ENCODE results near the gene CCDC157.

- TF ChIP-seq POLR2AphosphoS5 (IDR thresholded peaks at IDR 0.05): no peak
- TF ChIP-seq CTCF (IDR thresholded peaks at IDR 0.05; ENCODE audit: poor library complexity, severe bottlenecking): no peak
- no peak for TF ChIP-seq EZH2 (IDR thresholded peaks at IDR 0.05; ENCODE audit: borderline replicate concordance, insufficient read depth, low read length, poor library complexity, severe bottlenecking)
- TF ChIP-seq REST (IDR thresholded peaks at IDR 0.05; ENCODE audit: borderline replicate concordance): no peak
- no peak for TF ChIP-seq EP300 (conservative IDR thresholded peaks at IDR 0.05; ENCODE audit: poor library complexity, severe bottlenecking)
- TF ChIP-seq RAD21 (conservative IDR thresholded peaks at IDR 0.05): no peak
- TF ChIP-seq TAF1 (IDR thresholded peaks at IDR 0.05; ENCODE audit: low read depth): no peak
- no peak for TF ChIP-seq SMC3 (conservative IDR thresholded peaks at IDR 0.05; ENCODE audit: poor library complexity)
Measured at GRCh38 chr22:30371321-30371720, 14.5 kb downstream of the CCDC157 start.
